Pulmonary artery endothelial cell (primary cell): ENCODE data around the gene PRSS16. TPM values are rescaled to one million over a fixed set of nuclear protein-coding genes. Genes with fewer than 3 reads are reported as not detected.

ENCODE experiments used
- DNase-seq: peaks from one replicate; pipeline ENCODE4 v3.0.0-alpha.2; 2011; ENCODE audit warnings: low read depth, low spot score
- total RNA-seq: library from RNA; depleted of rRNA; stranded (reverse); fragments of >200 nt; gene quantifications from 2 replicates; pipeline ENCODE4 v1.2.3, GENCODE V29; 2014

PRSS16 gene
- total RNA-seq, 1 donor from 2014 or later, result not detected

- no peak for DNase-seq
These were observed 35.8 kb downstream of the PRSS16 start for GRCh38 chr6:27283279-27283678.

GRCh38 chr6:27286141-27286540, 38.6 kb downstream of the PRSS16 start:
- no peak for DNase-seq

- no peak for DNase-seq
These were observed 40.2 kb downstream of the PRSS16 start for GRCh38 chr6:27287751-27288135.

- DNase-seq, result no peak
These were observed 40.9 kb downstream of the PRSS16 start for GRCh38 chr6:27288136-27289044.

GRCh38 chr6:27290065-27290849, 42.8 kb downstream of the PRSS16 start:
- DNase-seq, result no peak

- DNase-seq, result no peak
These were observed 43.3 kb downstream of the PRSS16 start for GRCh38 chr6:27290850-27291208.

GRCh38 chr6:27293436-27294098, 46.1 kb downstream of the PRSS16 start:
- no peak for DNase-seq

GRCh38 chr6:27294409-27294808, 46.9 kb downstream of the PRSS16 start:
- no peak for DNase-seq

- no peak for DNase-seq
These were observed 48.0 kb downstream of the PRSS16 start for GRCh38 chr6:27295301-27296079.

GRCh38 chr6:27296106-27296783, 48.7 kb downstream of the PRSS16 start:
- DNase-seq, result no peak

- no peak for DNase-seq
These were observed 50.0 kb downstream of the PRSS16 start for GRCh38 chr6:27297484-27297856.

GRCh38 chr6:27297857-27298730, 50.6 kb downstream of the PRSS16 start:
- no peak for DNase-seq

GRCh38 chr6:27303613-27304272, 56.2 kb downstream of the PRSS16 start:
- no peak for DNase-seq

Other genes with a start within 250 kb of the PRSS16 start
- not detected in 2 replicates for gene POM121L2, start 64.6 kb downstream of the PRSS16 start, total RNA-seq
- gene ZNF391, start 141.1 kb downstream of the PRSS16 start, total RNA-seq, result 0.20 and 0.71 TPM in 2 replicates
- gene ZNF184, start 225.4 kb downstream of the PRSS16 start, total RNA-seq, result 6.9 and 8.5 TPM in 2 replicates